NK-92 treated with Interleukin-12 subunit alpha and Interleukin-12 subunit beta, amount 100 ng/mL, for 24 hours (cell line): ENCODE measurements around the gene UBFD1.
"Not testable (repeated sequence)": the region's sequence is repeated elsewhere in the genome, so short reads cannot be mapped to it uniquely, and the experiment has no call there.

Source experiments
- DNase-seq: peaks from one replicate; lab custom pipeline; 2025; lab: John Stamatoyannopoulos, UW

UBFD1 gene

GRCh38 chr16:23527961-23528643, 29.4 kb upstream of the UBFD1 start:
- DNase-seq = no peak

GRCh38 chr16:23528644-23529310, 28.8 kb upstream of the UBFD1 start:
- DNase-seq = no peak

- DNase-seq = no peak
Measured at GRCh38 chr16:23530062-23530461, 27.5 kb upstream of the UBFD1 start.

GRCh38 chr16:23532448-23532847, 25.1 kb upstream of the UBFD1 start:
- no peak for DNase-seq

GRCh38 chr16:23534868-23535860, 22.4 kb upstream of the UBFD1 start:
- DNase-seq = no peak

- DNase-seq = no peak
Measured at GRCh38 chr16:23535901-23536300, 21.6 kb upstream of the UBFD1 start.

GRCh38 chr16:23537390-23537789, 20.1 kb upstream of the UBFD1 start:
- no peak for DNase-seq

- no peak for DNase-seq
Measured at GRCh38 chr16:23538919-23539278, 18.6 kb upstream of the UBFD1 start.

GRCh38 chr16:23539984-23540816, 17.3 kb upstream of the UBFD1 start:
- DNase-seq = no peak

- DNase-seq = not testable (repeated sequence)
Measured at GRCh38 chr16:23540817-23541178, 16.7 kb upstream of the UBFD1 start.

GRCh38 chr16:23544436-23544835, 13.1 kb upstream of the UBFD1 start:
- DNase-seq = no peak

- no peak for DNase-seq
Measured at GRCh38 chr16:23549938-23550337, 7.6 kb upstream of the UBFD1 start.

- no peak for DNase-seq
Measured at GRCh38 chr16:23552161-23552560, 5.4 kb upstream of the UBFD1 start.

- no peak for DNase-seq
Measured at GRCh38 chr16:23554536-23554935, 3.0 kb upstream of the UBFD1 start.

- DNase-seq = peak; percentile 19
Measured at GRCh38 chr16:23557779-23558702, 514 bp downstream of the UBFD1 start.

GRCh38 chr16:23561586-23561985, 4.1 kb downstream of the UBFD1 start:
- DNase-seq = no peak

- DNase-seq = no peak
Measured at GRCh38 chr16:23562505-23562904, 5.0 kb downstream of the UBFD1 start.

GRCh38 chr16:23563186-23563585, 5.7 kb downstream of the UBFD1 start:
- DNase-seq = no peak

GRCh38 chr16:23564575-23565363, 7.2 kb downstream of the UBFD1 start:
- DNase-seq = no peak

- DNase-seq = no peak
Measured at GRCh38 chr16:23566724-23567123, 9.2 kb downstream of the UBFD1 start.
